ENCODE data around the gene SERINC2.

Gene SERINC2

GRCh38 chr1:31368611-31369107, 44.4 kb upstream of the SERINC2 start:
- H3K4me3 ChIP-seq (ENCODE audit: low read length), result no peak overlapping the region
- TF ChIP-seq CTCF (IDR thresholded peaks at IDR 0.05; ENCODE audit: low read length), result no peak
- no peak for TF ChIP-seq EZH2 (optimal IDR thresholded peaks at IDR 0.05; ENCODE audit: low read depth, low read length)
- TF ChIP-seq EZH2phosphoT487 (IDR thresholded peaks at IDR 0.05; ENCODE audit: low read length), result no peak
- no peaks in the 10 kb centered on the region for H3K27me3 ChIP-seq (replicated peaks; ENCODE audit: insufficient read depth, low read length)
- H3K36me3 ChIP-seq (replicated peaks; ENCODE audit: insufficient read depth, low read length), result no peaks in the 10 kb centered on the region
- DNase-seq, result no peak
- no peak overlapping the region for H3K27ac ChIP-seq (ENCODE audit: low read length)
- no peaks in the 10 kb centered on the region for H3F3A ChIP-seq (ENCODE audit: insufficient read depth, low read length)
- no peaks in the 10 kb centered on the region for H3K9me2 ChIP-seq (replicated peaks; ENCODE audit: insufficient read depth, low read length)
- no peak overlapping the region for H2AFZ ChIP-seq (ENCODE audit: low read length)
- H3K9ac ChIP-seq (ENCODE audit: low read length), result no peak overlapping the region
- no peaks in the 10 kb centered on the region for H3K9me3 ChIP-seq (replicated peaks; ENCODE audit: insufficient read depth, low read length)
- no peaks in the 10 kb centered on the region for H4K20me1 ChIP-seq (ENCODE audit: insufficient read depth, low read length)
- H3K4me2 ChIP-seq (ENCODE audit: low read depth, low read length), result no peak overlapping the region
- H3K79me2 ChIP-seq (ENCODE audit: low read length), result no peaks in the 10 kb centered on the region
- H3K4me1 ChIP-seq (ENCODE audit: low read length), result no peaks in the 10 kb centered on the region

GRCh38 chr1:31370021-31370420, 43.0 kb upstream of the SERINC2 start:
- DNase-seq, result no peak
- H3K9ac ChIP-seq (ENCODE audit: low read length), result no peak overlapping the region
- H4K20me1 ChIP-seq (ENCODE audit: insufficient read depth, low read length), result no peaks in the 10 kb centered on the region
- H3F3A ChIP-seq (ENCODE audit: insufficient read depth, low read length), result no peaks in the 10 kb centered on the region
- no peak overlapping the region for H3K4me2 ChIP-seq (ENCODE audit: low read depth, low read length)
- no peak overlapping the region for H2AFZ ChIP-seq (ENCODE audit: low read length)
- TF ChIP-seq EZH2phosphoT487 (IDR thresholded peaks at IDR 0.05; ENCODE audit: low read length) (no peak), CTCF (IDR thresholded peaks at IDR 0.05; ENCODE audit: low read length) (no peak), EZH2 (optimal IDR thresholded peaks at IDR 0.05; ENCODE audit: low read depth, low read length) (no peak)
- no peaks in the 10 kb centered on the region for H3K9me2 ChIP-seq (replicated peaks; ENCODE audit: insufficient read depth, low read length)
- H3K4me1 ChIP-seq (ENCODE audit: low read length), result no peaks in the 10 kb centered on the region
- H3K27ac ChIP-seq (ENCODE audit: low read length), result no peak overlapping the region
- no peak overlapping the region for H3K4me3 ChIP-seq (ENCODE audit: low read length)
- no peaks in the 10 kb centered on the region for H3K36me3 ChIP-seq (replicated peaks; ENCODE audit: insufficient read depth, low read length)
- H3K79me2 ChIP-seq (ENCODE audit: low read length), result no peaks in the 10 kb centered on the region
- H3K9me3 ChIP-seq (replicated peaks; ENCODE audit: insufficient read depth, low read length), result no peaks in the 10 kb centered on the region
- no peaks in the 10 kb centered on the region for H3K27me3 ChIP-seq (replicated peaks; ENCODE audit: insufficient read depth, low read length)

- no peaks in the 10 kb centered on the region for H3K36me3 ChIP-seq (replicated peaks; ENCODE audit: insufficient read depth, low read length)
- no peaks in the 10 kb centered on the region for H3K4me1 ChIP-seq (ENCODE audit: low read length)
Measured at GRCh38 chr1:31370565-31370964, 42.4 kb upstream of the SERINC2 start.

More at GRCh38 chr1:31370565-31370964, 42.4 kb upstream of the SERINC2 start:
- no peak overlapping the region for H2AFZ ChIP-seq (ENCODE audit: low read length)
- H3K9me3 ChIP-seq (replicated peaks; ENCODE audit: insufficient read depth, low read length), result no peaks in the 10 kb centered on the region
- no peaks in the 10 kb centered on the region for H3K27me3 ChIP-seq (replicated peaks; ENCODE audit: insufficient read depth, low read length)
- no peaks in the 10 kb centered on the region for H3F3A ChIP-seq (ENCODE audit: insufficient read depth, low read length)
- no peak for TF ChIP-seq EZH2phosphoT487 (IDR thresholded peaks at IDR 0.05; ENCODE audit: low read length)
- TF ChIP-seq EZH2 (optimal IDR thresholded peaks at IDR 0.05; ENCODE audit: low read depth, low read length), result no peak
- TF ChIP-seq CTCF (IDR thresholded peaks at IDR 0.05; ENCODE audit: low read length), result no peak
- no peak overlapping the region for H3K4me2 ChIP-seq (ENCODE audit: low read depth, low read length)
- H3K9ac ChIP-seq (ENCODE audit: low read length), result no peak overlapping the region
- no peak for DNase-seq
- H3K27ac ChIP-seq (ENCODE audit: low read length), result no peak overlapping the region
- no peaks in the 10 kb centered on the region for H4K20me1 ChIP-seq (ENCODE audit: insufficient read depth, low read length)
- H3K4me3 ChIP-seq (ENCODE audit: low read length), result no peak overlapping the region
- no peaks in the 10 kb centered on the region for H3K79me2 ChIP-seq (ENCODE audit: low read length)
- no peaks in the 10 kb centered on the region for H3K9me2 ChIP-seq (replicated peaks; ENCODE audit: insufficient read depth, low read length)
